Measurements from ENCODE around the gene PDCD2L. TPM values are rescaled to one million over a fixed set of nuclear protein-coding genes. Genes with fewer than 3 reads are reported as not detected.

The PDCD2L gene
- total and polyA plus RNA-seq, 10 of the 15 experiments (the other 5 are each of a cell fraction or from before 2014, with no cell fraction given) = 7.2 to 41.3 (median 26.9) TPM

GRCh38 chr19:34397853-34398252, 6.3 kb upstream of the PDCD2L start:
- in situ Hi-C loops (cut with MboI) = no loop called here
- H3K4me3 ChIP-seq = no peak overlapping the region
- no peak overlapping the region for H3K9ac ChIP-seq (ENCODE audit: control insufficient read depth, insufficient read depth, low read length)
- H3K27me3 ChIP-seq (replicated peaks in 1 of 2; ENCODE audit: control insufficient read depth in 2 of 2, insufficient read depth in 2 of 2, low read length in 1 of 2) = no peaks in the 10 kb centered on the region
- CTCF ChIA-PET = interaction anchor here (1.5 kb wide), 1 partner anchor 33 kb away, joined by 6 read pairs; no protein-coding TSS in a partner anchor
- H3K4me2 ChIP-seq (ENCODE audit: control insufficient read depth, insufficient read depth) = no peak overlapping the region
- no peak overlapping the region for H3K27ac ChIP-seq (ENCODE audit: control insufficient read depth, insufficient read depth)
- 93% methylated on average over 1 of the region's 1 CpG for WGBS (ENCODE audit: insufficient coverage, insufficient replicate concordance, low lambda C conversion rate, missing lambda C conversion rate)
- FAIRE-seq = no peak
- peaks cover 39 to 54% of the 10 kb centered on the region in 2 experiments for H3K36me3 ChIP-seq (ENCODE audit: control insufficient read depth in 2 of 2, insufficient read depth in 2 of 2, low read length in 1 of 2)
- POLR2A ChIA-PET = no interaction called here
- RAD21 ChIA-PET (ENCODE audit: unreplicated experiment) = interaction anchor here (0.9 kb wide), 1 partner anchor 26 kb away, joined by 3 read pairs; no protein-coding TSS in a partner anchor
- no peaks in the 10 kb centered on the region for H3K4me1 ChIP-seq (ENCODE audit: control insufficient read depth, insufficient read depth, low read length)
- ATAC-seq = no peak
- SMC1A ChIA-PET (ENCODE audit: uncharacterized antibody, unreplicated experiment) = interaction anchor here (1.2 kb wide), 1 partner anchor 33 kb away, joined by 3 read pairs; no protein-coding TSS in a partner anchor
- H4K20me1 ChIP-seq (ENCODE audit: control insufficient read depth, insufficient read depth) = no peaks in the 10 kb centered on the region
- TF ChIP-seq PML (IDR thresholded peaks at IDR 0.05; ENCODE audit: low read length) (no peak), ZNF24 (IDR thresholded peaks at IDR 0.05) (no peak), SPI1 (IDR thresholded peaks at IDR 0.05; ENCODE audit: borderline replicate concordance, insufficient read depth, low read depth, low read length) (no peak), MEF2A (IDR thresholded peaks at IDR 0.05; ENCODE audit: insufficient read depth, low read depth, low read length) (no peak), CHD2 (IDR thresholded peaks at IDR 0.05; ENCODE audit: borderline replicate concordance, low read depth, low read length) (no peak), ZNF592 (IDR thresholded peaks at IDR 0.05) (no peak), USF2 (IDR thresholded peaks at IDR 0.05; ENCODE audit: borderline replicate concordance, low read depth, low read length) (no peak), NR2F1 (conservative IDR thresholded peaks at IDR 0.05) (no peak), POU2F2 (IDR thresholded peaks at IDR 0.05; ENCODE audit: borderline replicate concordance, low read depth, low read length) (no peak), MTA2 (IDR thresholded peaks at IDR 0.05; ENCODE audit: low read depth) (no peak), TCF3 (IDR thresholded peaks at IDR 0.05; ENCODE audit: borderline replicate concordance, insufficient read depth, low read depth, low read length) (no peak), SIX5 (IDR thresholded peaks at IDR 0.05; ENCODE audit: low read depth, low read length, severe bottlenecking) (no peak), POLR2A (IDR thresholded peaks at IDR 0.05; ENCODE audit: low read depth, low read length) (no peak)
- no peak for DNase-seq (ENCODE audit: low read depth, low spot score)
- intact Hi-C loops (cut with micrococcal nuclease; ENCODE audit: unreplicated experiment) = no loop called here
- no peaks in the 10 kb centered on the region for H3K79me2 ChIP-seq (ENCODE audit: control insufficient read depth, insufficient read depth, low read length)
- no TSS peak for BruUV-seq (replicated peaks)
- no peaks in the 10 kb centered on the region for H3K9me3 ChIP-seq (replicated peaks; ENCODE audit: control insufficient read depth, insufficient read depth, low read length)
- H2AFZ ChIP-seq (ENCODE audit: control insufficient read depth, low read depth, low read length) = no peak overlapping the region
